Measurements from ENCODE around the gene TCFL5.

TCFL5 gene

DNA sequence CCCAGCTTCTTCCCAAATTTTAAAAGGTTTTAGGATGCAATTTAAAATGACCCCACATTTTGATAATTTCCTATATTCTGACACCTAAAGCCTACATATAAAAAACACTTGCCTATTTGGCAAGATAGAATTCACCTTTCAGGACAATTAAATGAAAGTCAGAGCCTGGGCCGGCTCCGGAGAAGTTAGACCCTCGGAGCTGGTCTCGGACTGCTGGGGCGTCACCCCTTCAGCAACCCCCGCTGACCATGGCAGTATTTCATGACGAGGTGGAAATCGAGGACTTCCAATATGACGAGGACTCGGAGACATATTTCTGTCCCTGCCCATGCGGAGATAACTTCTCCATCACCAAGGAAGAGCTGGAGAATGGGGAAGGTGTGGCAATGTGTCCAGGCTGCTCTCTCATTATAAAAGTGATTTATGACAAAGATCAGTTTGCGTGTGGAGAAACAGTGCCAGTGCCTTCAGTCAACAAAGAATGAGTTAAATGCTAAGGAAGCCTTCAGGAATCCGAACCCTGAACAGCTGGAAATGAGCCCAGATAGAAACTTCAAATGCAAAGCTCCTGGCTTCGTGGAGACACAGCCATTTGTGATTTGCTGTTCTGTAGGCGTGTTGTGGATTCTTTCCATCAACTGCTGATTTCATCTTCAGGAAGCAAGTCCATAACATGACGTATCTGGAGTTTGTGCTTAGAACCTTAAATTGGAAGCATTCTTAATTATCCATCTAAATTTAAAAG lies 16.0 kb downstream of the TCFL5 start:
- no peaks in the 10 kb centered on the region for H3K9me3 ChIP-seq (ENCODE audit: insufficient read depth, low read depth, low read length)
- no peak overlapping the region for H2AFZ ChIP-seq (ENCODE audit: low read length)
- no peaks in the 10 kb centered on the region for H3K9me2 ChIP-seq (replicated peaks; ENCODE audit: low read depth, low read length)
- H3F3A ChIP-seq (ENCODE audit: low read depth) = no peaks in the 10 kb centered on the region
- peaks cover under 1% of the 10 kb centered on the region; the same call in 1 of the 2 replicates for H3K79me2 ChIP-seq (ENCODE audit: insufficient read depth, low read length)
- no peak overlapping the region for H3K9ac ChIP-seq (ENCODE audit: low read depth, low read length, poor library complexity, severe bottlenecking)
- H3K27me3 ChIP-seq (ENCODE audit: insufficient read depth, low read length, poor library complexity, severe bottlenecking) = no peaks in the 10 kb centered on the region
- H3K4me3 ChIP-seq (ENCODE audit: low read length, poor library complexity, severe bottlenecking) = no peak overlapping the region
- no peaks in the 10 kb centered on the region for H3K4me1 ChIP-seq (ENCODE audit: insufficient read depth, low read length, poor library complexity, severe bottlenecking)
- no peaks in the 10 kb centered on the region for H4K20me1 ChIP-seq (ENCODE audit: insufficient read depth, low read length, poor library complexity, severe bottlenecking)
- H3K4me2 ChIP-seq (ENCODE audit: low read depth, low read length, poor library complexity, severe bottlenecking) = no peak overlapping the region
- H3K36me3 ChIP-seq (ENCODE audit: insufficient read depth, low read length) = peaks cover 11% of the 10 kb centered on the region; the same call in 1 of the 2 replicates
- TF ChIP-seq, protein P1, sequence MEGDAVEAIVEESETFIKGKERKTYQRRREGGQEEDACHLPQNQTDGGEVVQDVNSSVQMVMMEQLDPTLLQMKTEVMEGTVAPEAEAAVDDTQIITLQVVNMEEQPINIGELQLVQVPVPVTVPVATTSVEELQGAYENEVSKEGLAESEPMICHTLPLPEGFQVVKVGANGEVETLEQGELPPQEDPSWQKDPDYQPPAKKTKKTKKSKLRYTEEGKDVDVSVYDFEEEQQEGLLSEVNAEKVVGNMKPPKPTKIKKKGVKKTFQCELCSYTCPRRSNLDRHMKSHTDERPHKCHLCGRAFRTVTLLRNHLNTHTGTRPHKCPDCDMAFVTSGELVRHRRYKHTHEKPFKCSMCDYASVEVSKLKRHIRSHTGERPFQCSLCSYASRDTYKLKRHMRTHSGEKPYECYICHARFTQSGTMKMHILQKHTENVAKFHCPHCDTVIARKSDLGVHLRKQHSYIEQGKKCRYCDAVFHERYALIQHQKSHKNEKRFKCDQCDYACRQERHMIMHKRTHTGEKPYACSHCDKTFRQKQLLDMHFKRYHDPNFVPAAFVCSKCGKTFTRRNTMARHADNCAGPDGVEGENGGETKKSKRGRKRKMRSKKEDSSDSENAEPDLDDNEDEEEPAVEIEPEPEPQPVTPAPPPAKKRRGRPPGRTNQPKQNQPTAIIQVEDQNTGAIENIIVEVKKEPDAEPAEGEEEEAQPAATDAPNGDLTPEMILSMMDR (conservative IDR thresholded peaks at IDR 0.05; ENCODE audit: low read length) = no peak
- no peak for TF ChIP-seq EZH2phosphoT487 (IDR thresholded peaks at IDR 0.05; ENCODE audit: borderline replicate concordance)

DNA sequence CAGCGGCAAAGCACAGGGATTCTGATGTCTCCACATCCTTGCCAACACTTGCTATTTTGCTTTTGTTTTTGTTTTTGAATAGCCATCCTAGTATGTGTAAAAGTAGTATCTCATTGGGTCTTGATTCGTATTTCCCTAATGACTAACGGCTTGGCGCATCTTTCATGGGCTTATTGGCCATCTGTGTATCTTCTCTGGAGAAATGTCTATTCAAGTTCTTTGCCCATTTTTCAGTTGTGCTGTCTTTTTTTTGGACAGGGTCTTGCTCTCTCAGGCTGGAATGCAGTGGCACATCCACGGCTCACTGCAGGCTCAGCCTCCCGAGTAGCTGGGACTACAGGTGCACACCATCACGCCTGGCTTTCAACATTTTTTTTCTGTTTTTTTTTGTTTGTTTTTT lies 17.4 kb downstream of the TCFL5 start:
- TF ChIP-seq EZH2phosphoT487 (IDR thresholded peaks at IDR 0.05; ENCODE audit: borderline replicate concordance) = no peak
- H3K9me3 ChIP-seq (ENCODE audit: insufficient read depth, low read depth, low read length) = no peaks in the 10 kb centered on the region
- no peaks in the 10 kb centered on the region for H3K27me3 ChIP-seq (ENCODE audit: insufficient read depth, low read length, poor library complexity, severe bottlenecking)
- H3K4me2 ChIP-seq (ENCODE audit: low read depth, low read length, poor library complexity, severe bottlenecking) = no peak overlapping the region
- no peaks in the 10 kb centered on the region for H3K9me2 ChIP-seq (replicated peaks; ENCODE audit: low read depth, low read length)
- no peaks in the 10 kb centered on the region for H3F3A ChIP-seq (ENCODE audit: low read depth)
- H4K20me1 ChIP-seq (ENCODE audit: insufficient read depth, low read length, poor library complexity, severe bottlenecking) = no peaks in the 10 kb centered on the region
- no peak overlapping the region for H3K9ac ChIP-seq (ENCODE audit: low read depth, low read length, poor library complexity, severe bottlenecking)
- no peaks in the 10 kb centered on the region for H3K4me1 ChIP-seq (ENCODE audit: insufficient read depth, low read length, poor library complexity, severe bottlenecking)
- H3K79me2 ChIP-seq (ENCODE audit: insufficient read depth, low read length) = no peaks in the 10 kb centered on the region
- H3K4me3 ChIP-seq (ENCODE audit: low read length, poor library complexity, severe bottlenecking) = no peak overlapping the region
- H2AFZ ChIP-seq (ENCODE audit: low read length) = no peak overlapping the region
- H3K36me3 ChIP-seq (ENCODE audit: insufficient read depth, low read length) = peaks cover 11% of the 10 kb centered on the region; the same call in 1 of the 2 replicates

DNA sequence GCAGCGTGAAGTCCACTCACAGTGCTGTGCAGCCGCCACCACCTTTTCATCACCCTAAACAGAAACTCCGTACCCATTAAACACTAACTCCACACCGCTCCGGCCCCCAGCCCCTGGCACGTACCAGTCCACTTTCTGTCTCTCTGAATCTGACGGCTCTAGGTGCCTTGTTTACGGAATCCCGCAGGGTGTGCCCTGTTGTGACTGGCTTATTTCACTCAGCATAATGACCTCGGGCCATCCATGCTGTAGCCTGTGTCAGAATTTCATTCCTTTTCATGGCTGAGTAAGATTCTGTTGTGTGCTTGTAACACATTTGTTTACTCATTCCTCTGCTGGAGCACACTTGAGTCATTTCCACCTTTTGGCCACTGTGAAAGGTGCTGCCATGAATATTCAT lies 18.0 kb downstream of the TCFL5 start:
- Histone ChIP-seq H4K20me1 (ENCODE audit: insufficient read depth, low read length, poor library complexity, severe bottlenecking) (no peaks in the 10 kb centered on the region), H3K79me2 (ENCODE audit: insufficient read depth, low read length) (no peaks in the 10 kb centered on the region), H3K36me3 (ENCODE audit: insufficient read depth, low read length) (peaks cover 11% of the 10 kb centered on the region; the same call in 1 of the 2 replicates), H3K4me3 (ENCODE audit: low read length, poor library complexity, severe bottlenecking) (no peak overlapping the region), H3K4me2 (ENCODE audit: low read depth, low read length, poor library complexity, severe bottlenecking) (no peak overlapping the region), H3K9me3 (ENCODE audit: insufficient read depth, low read depth, low read length) (no peaks in the 10 kb centered on the region), H3K9me2 (replicated peaks; ENCODE audit: low read depth, low read length) (no peaks in the 10 kb centered on the region), H2AFZ (ENCODE audit: low read length) (no peak overlapping the region), H3F3A (ENCODE audit: low read depth) (no peaks in the 10 kb centered on the region), H3K27me3 (ENCODE audit: insufficient read depth, low read length, poor library complexity, severe bottlenecking) (no peaks in the 10 kb centered on the region), H3K9ac (ENCODE audit: low read depth, low read length, poor library complexity, severe bottlenecking) (no peak overlapping the region), H3K4me1 (ENCODE audit: insufficient read depth, low read length, poor library complexity, severe bottlenecking) (no peaks in the 10 kb centered on the region)
- TF ChIP-seq, protein P1 (conservative IDR thresholded peaks at IDR 0.05; ENCODE audit: low read length) = no peak
- TF ChIP-seq EZH2phosphoT487 (IDR thresholded peaks at IDR 0.05; ENCODE audit: borderline replicate concordance) = no peak
